OCI-LY7 (cell line): ENCODE data around the gene KSR1. TPM values are rescaled to one million over a fixed set of nuclear protein-coding genes. Genes with fewer than 3 reads are reported as not detected.

Experiments used
- BruUV-seq: library from RNA; stranded (reverse); fragments of 400-500 nt; replicated peaks from 2 replicates; lab custom pipeline; 2021; lab: Mats Ljungman, UMichigan
- CTCF ChIA-PET: fragments of 300-600 bp; sonication (Branson Sonifier 250); formaldehyde crosslinking; loops from one replicate; lab custom pipeline; 2022; ENCODE audit warnings: antibody characterized with exemption; ENCODE audit not compliant: unreplicated experiment; lab: Charles Lee
- POLR2A ChIA-PET: fragments of 300-600 bp; sonication (Branson Sonifier 250); formaldehyde crosslinking; loops from one replicate; lab custom pipeline; 2022; ENCODE audit warnings: antibody characterized with exemption; lab: Charles Lee
- DNase-seq: peaks from one replicate; pipeline ENCODE4 v3.0.0-alpha.2; 2015; ENCODE audit warnings: low spot score
- H2AFZ ChIP-seq: fragments of 200-600 bp; sonication (generic), shearing (Covaris generic); 2 replicates; pipeline ENCODE4 v1.6.1; 2014; ENCODE audit warnings: mild to moderate bottlenecking, antibody characterized with exemption, low read length, moderate library complexity
- H3K27ac ChIP-seq: fragments of 200-600 bp; sonication (generic); 2 replicates; pipeline ENCODE4 v1.5.1; 2014; ENCODE audit warnings: mixed run types, low read depth, mild to moderate bottlenecking, moderate library complexity, low read length, inconsistent platforms; ENCODE audit not compliant: poor library complexity, severe bottlenecking
- H3K36me3 ChIP-seq: fragments of 200-600 bp; sonication (generic); 2 replicates; pipeline ENCODE4 v1.6.1; 2014; ENCODE audit warnings: mild to moderate bottlenecking, antibody characterized with exemption, low read length, moderate library complexity, mixed read lengths; ENCODE audit not compliant: insufficient read depth
- H3K4me1 ChIP-seq: fragments of 200-600 bp; sonication (generic); 2 replicates; pipeline ENCODE4 v1.5.1; 2014; ENCODE audit warnings: mild to moderate bottlenecking, low read length; ENCODE audit not compliant: insufficient read depth, poor library complexity, severe bottlenecking
- H3K4me2 ChIP-seq: fragments of 200-600 bp; sonication (generic); 2 replicates; pipeline ENCODE4 v1.6.1; 2014; ENCODE audit warnings: mild to moderate bottlenecking, low read length
- H3K4me3 ChIP-seq: fragments of 200-600 bp; sonication (generic); 2 replicates; pipeline ENCODE4 v1.5.1; 2014; ENCODE audit warnings: mild to moderate bottlenecking, low read depth, low read length; ENCODE audit not compliant: poor library complexity, severe bottlenecking
- H3K79me2 ChIP-seq: fragments of 200-600 bp; sonication (generic); 2 replicates; pipeline ENCODE4 v1.6.1; 2016; ENCODE audit warnings: low read depth, mild to moderate bottlenecking, low read length, moderate library complexity, mixed read lengths; ENCODE audit not compliant: insufficient read depth
- H3K9me2 ChIP-seq: fragments of 200-600 bp; sonication (generic); 2 replicates; pipeline ENCODE4 v1.6.1; 2016; ENCODE audit warnings: mild to moderate bottlenecking, low read length, mixed read lengths; ENCODE audit not compliant: insufficient read depth
- H3K9me3 ChIP-seq: fragments of 200-600 bp; sonication (generic); 2 replicates; pipeline ENCODE4 v1.6.1; 2014; ENCODE audit warnings: mild to moderate bottlenecking, mixed run types, low read length, mixed read lengths
- H4K20me1 ChIP-seq: fragments of 200-600 bp; sonication (generic); 2 replicates; pipeline ENCODE4 v1.6.1; 2014; ENCODE audit warnings: mild to moderate bottlenecking, antibody characterized with exemption, low read length, moderate library complexity, mixed read lengths; ENCODE audit not compliant: insufficient read depth
- CTCF ChIP-seq: fragments of 200-600 bp; sonication (generic); conservative IDR thresholded peaks from 2 replicates; pipeline ENCODE4 v1.5.1; 2014; ENCODE audit warnings: mild to moderate bottlenecking, antibody characterized with exemption, low read length, moderate library complexity, mixed read lengths
- EZH2phosphoT487 ChIP-seq: fragments of 200-600 bp; sonication (generic); IDR thresholded peaks from 2 replicates; pipeline ENCODE4 v1.6.1; 2018; ENCODE audit warnings: low read depth, borderline replicate concordance, mild to moderate bottlenecking, mixed run types, antibody characterized with exemption, low read length, moderate library complexity, mixed read lengths
- intact Hi-C: fragments of 100-400 bp; cut with micrococcal nuclease; formaldehyde crosslinking; loops from one replicate; pipeline ENCODE4 v1.10.0; 2022; ENCODE audit not compliant: unreplicated experiment
- total RNA-seq, 2 experiments: library from RNA; depleted of rRNA in 1 of 2; stranded (reverse); fragments of >200 nt in 1 of 2; shearing (Covaris generic) in 1 of 2; gene quantifications; 2 replicates each; pipeline ENCODE4 v1.2.3, GENCODE V29; 2014 to 2022

Gene KSR1
- total RNA-seq, 2 experiments from 2014 or later: 2.2 to 4.1 TPM

- Histone ChIP-seq H2AFZ (no peak overlapping the region), H3K79me2 (no peaks in the 10 kb centered on the region), H3K4me1 (peaks cover 1% of the 10 kb centered on the region), H4K20me1 (no peaks in the 10 kb centered on the region), H3K36me3 (no peaks in the 10 kb centered on the region), H3K4me2 (no peak overlapping the region), H3K27ac (no peak overlapping the region), H3K9me3 (no peaks in the 10 kb centered on the region), H3K4me3 (no peak overlapping the region), H3K9me2 (no peaks in the 10 kb centered on the region)
- intact Hi-C loops: no loop called here
- BruUV-seq: no TSS peak
- ChIA-PET CTCF (no interaction called here), POLR2A (interaction anchor here (0.6 kb wide), 1 partner anchor 1966 kb away, joined by 3 read pairs; no protein-coding TSS in a partner anchor)
- DNase-seq: no peak
- TF ChIP-seq CTCF: no peak
- TF ChIP-seq EZH2phosphoT487: no peak
These were observed 56.5 kb downstream of the KSR1 start for GRCh38 chr17:27512511-27513346.

GRCh38 chr17:27513849-27514248 lies 57.6 kb downstream of the KSR1 start:
- CTCF ChIA-PET: no interaction called here
- H3K4me1 ChIP-seq: no peaks in the 10 kb centered on the region
- TF ChIP-seq CTCF: no peak
- no peak for TF ChIP-seq EZH2phosphoT487
- no peak overlapping the region for H2AFZ ChIP-seq
- H3K79me2 ChIP-seq: no peaks in the 10 kb centered on the region
- H4K20me1 ChIP-seq: no peaks in the 10 kb centered on the region
- POLR2A ChIA-PET: no interaction called here
- no TSS peak for BruUV-seq
- intact Hi-C loops: no loop called here
- no peaks in the 10 kb centered on the region for H3K36me3 ChIP-seq
- H3K9me2 ChIP-seq: no peaks in the 10 kb centered on the region
- no peak overlapping the region for H3K4me3 ChIP-seq
- no peak overlapping the region for H3K4me2 ChIP-seq
- no peak for DNase-seq
- H3K9me3 ChIP-seq: no peaks in the 10 kb centered on the region
- no peak overlapping the region for H3K27ac ChIP-seq
